Naive B cell (primary cell): Measurements from ENCODE around the gene BEGAIN. TPM values are rescaled to one million over a fixed set of nuclear protein-coding genes. Genes with fewer than 3 reads are reported as not detected.
A peak's percentile ranks its signal among the peaks of the same experiment; 100 is the strongest.

Source experiments
- ATAC-seq, 2 donors: fragments of 150-1000 bp; cut with Tn5 transposase; 2 replicates each; pipeline ENCODE4 v1.10.0; 2021; ENCODE audit warnings: low read depth in 2 of 2, mild to moderate bottlenecking in 2 of 2, moderate library complexity in 2 of 2
- DNase-seq: peaks from one replicate; pipeline ENCODE4 v3.0.0; 2022
- H3K27ac Mint-ChIP-seq, 6 donors: one replicate each; pipeline ENCODE4 v1.8.0; 2020 to 2022; ENCODE audit warnings: mild to moderate bottlenecking in 6 of 6, mixed read lengths in 6 of 6, moderate library complexity in 5 of 6, inconsistent platforms in 2 of 6
- H3K27me3 Mint-ChIP-seq, 3 donors: one replicate each; pipeline ENCODE4 v1.8.0; 2021 to 2022; ENCODE audit warnings: mixed read lengths in 3 of 3, mild to moderate bottlenecking in 1 of 3
- H3K36me3 Mint-ChIP-seq, 2 donors: one replicate each; pipeline ENCODE4 v1.8.0; 2020 to 2022; ENCODE audit warnings: mixed read lengths in 2 of 2, inconsistent platforms in 1 of 2, mild to moderate bottlenecking in 1 of 2
- H3K4me1 Mint-ChIP-seq, 3 donors: one replicate each; pipeline ENCODE4 v1.8.0; 2020 to 2022; ENCODE audit warnings: mixed read lengths in 3 of 3, inconsistent platforms in 1 of 3, mild to moderate bottlenecking in 1 of 3, moderate library complexity in 1 of 3
- H3K4me3 Mint-ChIP-seq, 8 donors: one replicate each; pipeline ENCODE4 v1.8.0; 2020 to 2022; ENCODE audit warnings: mild to moderate bottlenecking in 8 of 8, mixed read lengths in 8 of 8, moderate library complexity in 8 of 8, inconsistent platforms in 2 of 8
- H3K9me3 Mint-ChIP-seq, 7 donors: one replicate each; pipeline ENCODE4 v1.8.0; 2020 to 2022; ENCODE audit warnings: mixed read lengths in 7 of 7, mild to moderate bottlenecking in 5 of 7, inconsistent platforms in 2 of 7, moderate library complexity in 1 of 7
- polyA plus RNA-seq, 6 donors: library from polyadenylated mRNA; unstranded; fragments of 300-500 nt; fragmentation: Illumina TruSeq; gene quantifications; one replicate each; pipeline ENCODE4 v1.2.3, GENCODE V29; 2021; ENCODE audit warnings: low read depth in 6 of 6

The BEGAIN gene
- polyA plus RNA-seq, 6 donors from 2014 or later, result 0.55 to 1.2 (median 0.92) TPM; not detected in 3

- DNase-seq (no peak), ATAC-seq (no peak)
- Mint-ChIP-seq H3K36me3 (no peaks in the 10 kb centered on the region), H3K27ac (no peak overlapping the region), H3K9me3 (peaks cover 0 to 3% (median 0%) of the 10 kb centered on the region in 7 donors), H3K4me1 (peaks cover 12 to 36% (median 13%) of the 10 kb centered on the region in 3 donors), H3K4me3 (peak overlapping the region in 1 of 8 donors; percentile 30), H3K27me3 (peaks cover 13 to 64% (median 38%) of the 10 kb centered on the region in 3 donors)
These were observed 16.3 kb downstream of the BEGAIN start for GRCh38 chr14:100570726-100571454.

GRCh38 chr14:100569734-100570286 lies 17.4 kb downstream of the BEGAIN start:
- Mint-ChIP-seq H3K9me3 (peaks cover 0 to 3% (median 0%) of the 10 kb centered on the region in 7 donors), H3K27ac (no peak overlapping the region), H3K36me3 (no peaks in the 10 kb centered on the region), H3K4me1 (peaks cover 12 to 37% (median 13%) of the 10 kb centered on the region in 3 donors), H3K4me3 (peak overlapping the region; percentile 30 to 81 (median 50)), H3K27me3 (peaks cover 17 to 73% (median 44%) of the 10 kb centered on the region in 3 donors)
- ATAC-seq, result no peak
- no peak for DNase-seq

GRCh38 chr14:100568998-100569733 lies 18.1 kb downstream of the BEGAIN start:
- Mint-ChIP-seq H3K27me3 (peaks cover 22 to 79% (median 47%) of the 10 kb centered on the region in 3 donors), H3K4me1 (peaks cover 12 to 37% (median 13%) of the 10 kb centered on the region in 3 donors), H3K36me3 (no peaks in the 10 kb centered on the region), H3K4me3 (peak overlapping the region in 7 of 8 donors; percentile 30 to 81 (median 52)), H3K27ac (peak overlapping the region in 1 of 6 donors; percentile 66), H3K9me3 (peaks cover 0 to 3% (median 0%) of the 10 kb centered on the region in 7 donors)
- ATAC-seq (no peak), DNase-seq (no peak)

GRCh38 chr14:100568164-100568997 lies 18.8 kb downstream of the BEGAIN start:
- Mint-ChIP-seq H3K4me3 (peak overlapping the region in 3 of 8 donors; percentile 68 to 77 (median 70)), H3K9me3 (peaks cover 0 to 3% (median 0%) of the 10 kb centered on the region in 7 donors), H3K36me3 (no peaks in the 10 kb centered on the region), H3K4me1 (peaks cover 12 to 34% (median 16%) of the 10 kb centered on the region in 3 donors), H3K27ac (no peak overlapping the region), H3K27me3 (peaks cover 27 to 81% (median 54%) of the 10 kb centered on the region in 3 donors)
- ATAC-seq (peak in 1 of 2 donors; percentile 4), DNase-seq (no peak)

GRCh38 chr14:100567877-100568163 lies 19.4 kb downstream of the BEGAIN start:
- peak overlapping the region in 1 of 8 donors; percentile 77 for H3K4me3 Mint-ChIP-seq
- no peaks in the 10 kb centered on the region for H3K36me3 Mint-ChIP-seq
- H3K4me1 Mint-ChIP-seq, result peaks cover 9 to 28% (median 18%) of the 10 kb centered on the region in 3 donors
- H3K9me3 Mint-ChIP-seq, result peaks cover 0 to 2% (median 0%) of the 10 kb centered on the region in 7 donors
- H3K27me3 Mint-ChIP-seq, result peaks cover 26 to 80% (median 50%) of the 10 kb centered on the region in 3 donors
- no peak overlapping the region for H3K27ac Mint-ChIP-seq
- DNase-seq (no peak), ATAC-seq (peak in 1 of 2 donors; percentile 11)

- H3K4me3 Mint-ChIP-seq, result peak overlapping the region in 7 of 8 donors; percentile 28 to 77 (median 56)
- H3K27me3 Mint-ChIP-seq, result peaks cover 23 to 79% (median 44%) of the 10 kb centered on the region in 3 donors
- no peaks in the 10 kb centered on the region for H3K9me3 Mint-ChIP-seq
- H3K27ac Mint-ChIP-seq, result peak overlapping the region in 1 of 6 donors; percentile 41
- H3K36me3 Mint-ChIP-seq, result no peaks in the 10 kb centered on the region
- peaks cover 3 to 22% (median 13%) of the 10 kb centered on the region in 3 donors for H3K4me1 Mint-ChIP-seq
- ATAC-seq (peak; percentile 50 to 59), DNase-seq (no peak)
These were observed 20.0 kb downstream of the BEGAIN start for GRCh38 chr14:100567009-100567876.

GRCh38 chr14:100566586-100566985 lies 20.6 kb downstream of the BEGAIN start:
- Mint-ChIP-seq H3K27ac (no peak overlapping the region), H3K4me3 (peak overlapping the region in 4 of 8 donors; percentile 44 to 77 (median 64)), H3K27me3 (peaks cover 19 to 72% (median 37%) of the 10 kb centered on the region in 3 donors), H3K9me3 (no peaks in the 10 kb centered on the region), H3K4me1 (peaks cover 3 to 16% (median 13%) of the 10 kb centered on the region in 3 donors), H3K36me3 (no peaks in the 10 kb centered on the region)
- ATAC-seq (no peak), DNase-seq (no peak)

- no peak overlapping the region for H3K27ac Mint-ChIP-seq
- ATAC-seq (no peak), DNase-seq (no peak)
- no peaks in the 10 kb centered on the region for H3K9me3 Mint-ChIP-seq
- peaks cover 3 to 16% (median 13%) of the 10 kb centered on the region in 3 donors for H3K4me1 Mint-ChIP-seq
- no peaks in the 10 kb centered on the region for H3K36me3 Mint-ChIP-seq
- H3K4me3 Mint-ChIP-seq, result peak overlapping the region in 6 of 8 donors; percentile 6 to 77 (median 36)
- H3K27me3 Mint-ChIP-seq, result peaks cover 16 to 67% (median 33%) of the 10 kb centered on the region in 3 donors
These were observed 21.1 kb downstream of the BEGAIN start for GRCh38 chr14:100566119-100566518.

GRCh38 chr14:100565650-100566049 lies 21.6 kb downstream of the BEGAIN start:
- Mint-ChIP-seq H3K27ac (no peak overlapping the region), H3K4me1 (peaks cover 3 to 16% (median 13%) of the 10 kb centered on the region in 3 donors), H3K27me3 (peaks cover 14 to 63% (median 28%) of the 10 kb centered on the region in 3 donors), H3K36me3 (no peaks in the 10 kb centered on the region), H3K4me3 (peak overlapping the region in 4 of 8 donors; percentile 6 to 77 (median 40)), H3K9me3 (no peaks in the 10 kb centered on the region)
- no peak for DNase-seq
- ATAC-seq, result no peak

GRCh38 chr14:100564512-100564911 lies 22.7 kb downstream of the BEGAIN start:
- ATAC-seq, result no peak
- Mint-ChIP-seq H3K27me3 (peaks cover 14 to 51% (median 22%) of the 10 kb centered on the region in 3 donors), H3K4me3 (peak overlapping the region in 1 of 8 donors; percentile 15), H3K9me3 (no peaks in the 10 kb centered on the region), H3K4me1 (peaks cover 3 to 15% (median 11%) of the 10 kb centered on the region in 3 donors), H3K27ac (peak overlapping the region in 1 of 6 donors; percentile 15), H3K36me3 (no peaks in the 10 kb centered on the region)
- no peak for DNase-seq

- Mint-ChIP-seq H3K36me3 (no peaks in the 10 kb centered on the region), H3K27me3 (peaks cover 14 to 50% (median 27%) of the 10 kb centered on the region in 3 donors), H3K9me3 (no peaks in the 10 kb centered on the region), H3K27ac (no peak overlapping the region), H3K4me3 (no peak overlapping the region), H3K4me1 (peaks cover 10 to 20% (median 14%) of the 10 kb centered on the region in 3 donors)
- ATAC-seq (no peak), DNase-seq (no peak)
These were observed 24.5 kb downstream of the BEGAIN start for GRCh38 chr14:100562751-100563150.

GRCh38 chr14:100561005-100561404 lies 26.2 kb downstream of the BEGAIN start:
- Mint-ChIP-seq H3K4me1 (peaks cover 13 to 18% (median 14%) of the 10 kb centered on the region in 3 donors), H3K36me3 (no peaks in the 10 kb centered on the region), H3K9me3 (no peaks in the 10 kb centered on the region), H3K27ac (no peak overlapping the region), H3K4me3 (no peak overlapping the region), H3K27me3 (peaks cover 14 to 37% (median 27%) of the 10 kb centered on the region in 3 donors)
- DNase-seq (no peak), ATAC-seq (no peak)
